Epithelial cell of proximal tubule (primary cell): ENCODE data around the gene CPA4. TPM values are rescaled to one million over a fixed set of nuclear protein-coding genes. Genes with fewer than 3 reads are reported as not detected.
"Not testable (repeated sequence)": the region's sequence is repeated elsewhere in the genome, so short reads cannot be mapped to it uniquely, and the experiment has no call there.

Source experiments
- DNase-seq: peaks from one replicate; pipeline ENCODE4 v3.0.0-alpha.2; 2011; ENCODE audit warnings: low read depth
- H3K4me3 ChIP-seq: 2 replicates; pipeline ENCODE4 v1.5.1; 2011; ENCODE audit warnings: low read depth, mild to moderate bottlenecking, low read length
- CTCF ChIP-seq: conservative IDR thresholded peaks from 2 replicates; pipeline ENCODE4 v1.5.1; 2012; ENCODE audit warnings: low read depth, mild to moderate bottlenecking, low read length
- total RNA-seq: library from RNA; depleted of rRNA; stranded (reverse); fragments of >200 nt; gene quantifications from 2 replicates; pipeline ENCODE4 v1.2.3, GENCODE V29; 2015

CPA4 gene
- 19.2 and 19.6 TPM in 2 replicates for total RNA-seq

DNA sequence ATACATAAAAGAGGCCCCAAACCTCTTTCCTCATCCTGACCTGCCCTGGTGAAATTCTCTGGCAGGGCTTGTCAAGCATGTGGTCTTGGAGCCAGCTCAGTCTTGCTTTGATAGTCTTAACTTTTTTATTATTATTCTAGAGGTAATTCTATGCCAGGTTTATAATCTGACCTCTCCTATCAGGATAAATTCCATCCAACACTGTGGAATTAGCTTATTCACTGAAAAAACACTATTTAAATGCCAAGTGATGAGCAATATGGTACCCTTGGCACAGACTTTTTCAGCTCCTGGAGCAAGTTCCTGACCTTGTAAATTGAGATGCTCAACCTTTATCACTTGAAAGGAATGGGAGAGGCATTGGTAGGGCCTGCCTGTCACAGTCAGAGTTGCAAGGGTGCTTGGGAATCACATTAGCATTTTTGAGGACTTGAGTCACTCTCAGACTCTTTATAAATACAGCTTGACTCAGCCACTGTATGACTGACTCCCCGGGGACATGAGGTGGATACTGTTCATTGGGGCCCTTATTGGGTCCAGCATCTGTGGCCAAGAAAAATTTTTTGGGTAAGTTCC lies at the start of gene CPA4:
CPA4 (plus strand) TSS at position 480 of the 576 bp plus-strand sequence; CDS start at position 500, 20 bp downstream.
- H3K4me3 ChIP-seq = peak within 1 kb of the TSS; percentile 8
- peak; percentile 89 for DNase-seq
- TF ChIP-seq CTCF = no peak

DNA sequence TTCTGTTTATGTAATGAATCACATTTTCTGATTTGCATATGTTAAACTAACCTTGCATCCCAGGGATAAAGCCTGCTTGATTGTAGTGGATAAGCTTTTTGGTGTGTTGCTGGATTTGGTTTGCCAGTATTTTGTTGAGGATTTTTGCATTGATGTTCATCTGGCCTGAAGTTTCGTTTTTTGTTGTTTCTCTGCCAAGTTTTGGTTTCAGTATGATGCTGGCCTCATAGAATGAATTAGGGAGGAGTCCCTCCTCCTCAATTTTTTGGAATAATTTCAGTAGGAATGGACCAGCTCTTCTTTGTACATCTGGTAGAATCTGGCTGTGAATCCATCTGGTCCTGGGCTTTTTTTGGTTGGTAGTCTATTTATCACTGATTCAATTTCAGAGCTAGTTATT lies 49.5 kb upstream of the CPA4 start:
- not testable (repeated sequence) for DNase-seq, H3K4me3 ChIP-seq

DNA sequence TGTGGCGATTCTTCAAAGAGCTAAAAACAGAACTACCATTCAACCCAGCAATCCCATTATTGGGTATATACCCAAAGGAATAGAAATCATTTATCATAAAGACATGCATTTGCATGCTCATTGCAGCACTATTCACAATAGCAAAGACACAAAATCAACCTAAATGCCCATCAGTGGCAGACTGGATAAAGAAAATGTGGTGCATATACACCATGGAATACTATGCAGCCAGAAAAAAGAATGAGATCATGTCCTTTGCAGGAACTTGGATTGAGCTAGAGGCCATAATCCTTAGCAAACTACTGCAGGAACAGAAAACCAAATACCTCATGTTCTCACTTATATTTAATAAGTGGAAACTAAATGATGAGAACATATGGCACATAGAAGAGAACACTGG lies 46.5 kb upstream of the CPA4 start:
- DNase-seq, H3K4me3 ChIP-seq: not testable (repeated sequence)

- H3K4me3 ChIP-seq, DNase-seq: not testable (repeated sequence)
Observed at GRCh38 chr7:130248842-130249241, 44.1 kb upstream of the CPA4 start.

DNA sequence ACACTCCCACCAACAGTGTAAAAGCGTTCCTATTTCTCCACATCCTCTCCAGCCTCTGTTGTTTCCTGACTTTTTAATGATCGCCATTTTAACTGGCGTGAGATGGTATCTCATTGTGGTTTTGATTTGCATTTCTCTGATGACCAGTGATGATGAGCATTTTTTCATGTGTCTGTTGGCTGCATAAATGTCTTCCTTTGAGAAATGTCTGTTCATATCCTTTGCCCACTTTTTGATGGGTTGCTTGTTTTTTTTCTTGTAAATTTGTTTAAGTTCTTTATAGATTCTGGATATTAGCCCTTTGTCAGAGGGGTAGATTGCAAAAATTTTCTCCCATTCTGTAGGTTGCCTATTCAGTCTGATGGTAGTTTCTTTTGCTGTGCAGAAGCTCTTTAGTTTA lies 43.3 kb upstream of the CPA4 start:
- H3K4me3 ChIP-seq, DNase-seq: not testable (repeated sequence)

DNA sequence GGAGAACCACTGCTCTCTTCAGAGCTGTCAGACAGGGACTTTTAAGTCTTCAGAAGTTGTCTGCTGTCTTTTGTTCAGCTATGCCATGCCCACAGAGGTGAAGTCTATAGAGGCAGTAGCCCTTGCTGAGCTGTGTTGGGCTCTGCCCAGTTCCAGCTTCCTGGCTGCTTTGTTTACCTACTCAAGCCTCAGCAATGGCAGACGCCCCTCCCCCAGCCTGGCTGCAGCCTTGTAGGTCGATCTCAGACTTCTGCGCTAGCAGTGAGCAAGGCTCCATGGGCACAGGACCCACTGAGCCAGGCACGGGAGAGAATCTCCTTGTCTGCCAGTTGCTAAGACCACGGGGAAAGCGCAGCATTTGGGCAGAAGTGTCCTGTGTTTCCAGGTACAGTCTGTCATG lies 38.4 kb upstream of the CPA4 start:
- no peak overlapping the region for H3K4me3 ChIP-seq
- no peak for TF ChIP-seq CTCF
- DNase-seq = no peak

GRCh38 chr7:130256704-130257103 lies 36.3 kb upstream of the CPA4 start:
- TF ChIP-seq CTCF = no peak
- no peak overlapping the region for H3K4me3 ChIP-seq
- DNase-seq = no peak

DNA sequence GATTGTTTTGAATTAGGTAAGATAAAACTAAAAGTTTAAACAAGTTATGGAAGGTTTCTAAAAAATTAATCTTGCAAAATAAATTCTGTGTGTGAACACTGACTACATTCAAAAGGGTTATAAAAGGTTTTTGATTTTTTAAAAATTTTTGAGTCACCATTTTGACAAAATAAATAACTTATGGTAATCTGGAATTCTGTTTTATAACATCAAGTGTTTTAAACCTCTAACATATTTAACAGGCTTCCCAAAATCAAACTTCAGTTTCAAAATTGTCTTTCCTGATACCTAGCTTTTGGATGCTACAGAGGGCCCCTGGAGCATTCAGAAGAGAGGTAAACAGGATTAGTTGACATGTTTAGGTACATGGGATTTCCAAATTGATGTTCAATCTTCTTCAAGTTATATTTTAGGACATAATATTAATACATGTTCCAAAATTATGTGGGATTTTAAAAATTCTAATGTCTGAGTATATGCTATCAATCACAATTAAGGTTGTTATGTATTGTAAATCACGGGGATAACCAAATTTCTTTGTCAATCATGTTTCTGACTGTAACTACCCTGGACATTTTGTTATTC lies 34.4 kb upstream of the CPA4 start:
- TF ChIP-seq CTCF = no peak
- no peak for DNase-seq
- H3K4me3 ChIP-seq = no peak overlapping the region

- no peak for TF ChIP-seq CTCF
- no peak for DNase-seq
- no peak overlapping the region for H3K4me3 ChIP-seq
Observed at GRCh38 chr7:130262448-130262847, 30.5 kb upstream of the CPA4 start.
